ENCODE results near the gene HSD17B12.

Gene HSD17B12

DNA sequence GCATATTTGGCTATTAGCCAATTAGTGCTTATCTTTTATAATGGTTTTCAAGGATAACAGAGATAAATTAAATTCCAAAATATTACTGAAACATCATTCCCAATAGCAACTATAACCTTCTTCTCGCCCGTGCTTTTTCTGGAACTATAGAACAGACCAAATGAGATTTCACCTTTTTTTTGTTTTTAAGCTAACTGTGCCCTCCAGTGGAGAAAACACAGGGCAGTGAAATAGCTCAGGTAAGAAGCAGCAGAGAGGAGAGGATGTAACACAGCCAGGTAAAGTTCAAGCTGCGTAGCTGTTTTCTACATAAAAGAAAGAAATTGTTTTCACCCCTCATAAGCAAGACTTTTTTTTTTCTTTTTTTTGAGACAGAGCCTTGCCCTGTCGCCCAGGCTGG is 28.2 kb downstream of the HSD17B12 start:
- Histone ChIP-seq H3K4me3 (ENCODE audit: low read depth, low read length) (no peak overlapping the region), H3K9ac (ENCODE audit: low read depth, low read length) (no peak overlapping the region), H3K36me3 (ENCODE audit: control insufficient read depth, insufficient read depth, low read length) (no peaks in the 10 kb centered on the region), H3K27ac (ENCODE audit: low read depth, low read length) (no peak overlapping the region), H3K27me3 (ENCODE audit: control insufficient read depth, insufficient read depth, low read length) (no peaks in the 10 kb centered on the region), H3K4me1 (ENCODE audit: control insufficient read depth, insufficient read depth, low read length) (no peaks in the 10 kb centered on the region), H3K9me3 (ENCODE audit: control insufficient read depth, insufficient read depth, low read length) (no peaks in the 10 kb centered on the region)

DNA sequence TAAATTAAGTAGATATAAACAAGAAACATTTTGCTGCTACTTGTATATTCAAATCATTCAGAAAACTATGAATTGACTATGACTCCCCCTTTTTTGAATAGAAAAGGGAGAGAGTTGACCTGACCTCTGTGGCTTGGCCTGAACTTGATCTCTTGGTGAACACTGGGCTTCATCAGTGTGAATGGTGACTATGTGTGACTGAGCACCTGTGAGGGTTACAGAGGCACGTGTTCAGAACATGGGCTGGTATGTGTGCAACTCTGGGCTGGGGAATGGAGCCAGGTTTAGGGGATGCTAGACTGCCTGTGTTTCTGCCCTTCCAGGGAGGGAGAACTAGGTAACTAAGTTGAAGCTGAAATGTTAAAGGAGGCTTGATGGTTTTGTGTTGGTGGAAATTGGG is 29.2 kb downstream of the HSD17B12 start:
- H3K9me3 ChIP-seq (ENCODE audit: control insufficient read depth, insufficient read depth, low read length) = no peaks in the 10 kb centered on the region
- no peaks in the 10 kb centered on the region for H3K4me1 ChIP-seq (ENCODE audit: control insufficient read depth, insufficient read depth, low read length)
- no peak overlapping the region for H3K27ac ChIP-seq (ENCODE audit: low read depth, low read length)
- no peak overlapping the region for H3K9ac ChIP-seq (ENCODE audit: low read depth, low read length)
- H3K4me3 ChIP-seq (ENCODE audit: low read depth, low read length) = no peak overlapping the region
- H3K36me3 ChIP-seq (ENCODE audit: control insufficient read depth, insufficient read depth, low read length) = no peaks in the 10 kb centered on the region
- H3K27me3 ChIP-seq (ENCODE audit: control insufficient read depth, insufficient read depth, low read length) = no peaks in the 10 kb centered on the region

DNA sequence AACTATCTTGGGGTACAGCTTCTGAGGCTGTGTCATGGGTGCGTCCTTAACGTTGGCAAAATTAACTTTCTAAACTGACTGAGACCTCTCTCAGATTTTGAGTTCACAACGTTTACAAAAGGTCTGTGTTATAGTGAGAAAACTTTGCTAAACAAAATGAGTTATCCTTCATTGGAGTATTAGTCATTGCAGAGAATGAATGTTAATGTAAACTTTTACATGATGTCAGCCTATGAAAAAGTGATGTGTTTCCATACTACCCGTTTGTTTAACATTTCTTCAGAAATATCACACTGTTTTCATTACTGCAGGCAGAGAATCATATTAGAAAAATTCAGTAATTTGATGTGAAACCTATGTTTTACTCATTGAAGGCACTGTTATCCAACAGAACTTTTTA is 32.1 kb downstream of the HSD17B12 start:
- Histone ChIP-seq H3K27me3 (ENCODE audit: control insufficient read depth, insufficient read depth, low read length) (no peaks in the 10 kb centered on the region), H3K9ac (ENCODE audit: low read depth, low read length) (no peak overlapping the region), H3K4me3 (ENCODE audit: low read depth, low read length) (no peak overlapping the region), H3K36me3 (ENCODE audit: control insufficient read depth, insufficient read depth, low read length) (no peaks in the 10 kb centered on the region), H3K4me1 (ENCODE audit: control insufficient read depth, insufficient read depth, low read length) (no peaks in the 10 kb centered on the region), H3K27ac (ENCODE audit: low read depth, low read length) (no peak overlapping the region), H3K9me3 (ENCODE audit: control insufficient read depth, insufficient read depth, low read length) (no peaks in the 10 kb centered on the region)

DNA sequence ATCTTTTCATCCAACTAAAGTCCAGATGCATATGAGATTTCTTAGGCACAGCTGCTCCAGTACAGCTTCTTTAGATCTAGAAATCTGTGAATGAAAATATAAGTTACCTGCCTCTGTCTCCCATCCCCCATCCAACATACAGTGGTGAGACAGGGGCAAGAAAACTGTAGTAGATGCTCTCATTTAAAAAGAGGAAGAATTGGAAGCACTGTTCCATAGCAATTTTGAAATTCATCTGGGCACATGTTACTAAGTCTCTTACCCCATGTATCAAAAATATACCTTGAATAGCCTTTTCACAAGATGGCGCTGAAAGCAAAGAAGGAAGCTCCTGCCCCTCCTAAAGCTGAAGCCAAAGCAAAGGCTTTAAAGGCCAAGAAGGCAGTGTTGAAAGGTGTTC is 37.8 kb downstream of the HSD17B12 start:
- H3K27me3 ChIP-seq (ENCODE audit: control insufficient read depth, insufficient read depth, low read length) = no peaks in the 10 kb centered on the region
- no peak overlapping the region for H3K4me3 ChIP-seq (ENCODE audit: low read depth, low read length)
- no peaks in the 10 kb centered on the region for H3K9me3 ChIP-seq (ENCODE audit: control insufficient read depth, insufficient read depth, low read length)
- H3K27ac ChIP-seq (ENCODE audit: low read depth, low read length) = no peak overlapping the region
- H3K36me3 ChIP-seq (ENCODE audit: control insufficient read depth, insufficient read depth, low read length) = peaks cover 7% of the 10 kb centered on the region
- H3K4me1 ChIP-seq (ENCODE audit: control insufficient read depth, insufficient read depth, low read length) = no peaks in the 10 kb centered on the region
- H3K9ac ChIP-seq (ENCODE audit: low read depth, low read length) = no peak overlapping the region

DNA sequence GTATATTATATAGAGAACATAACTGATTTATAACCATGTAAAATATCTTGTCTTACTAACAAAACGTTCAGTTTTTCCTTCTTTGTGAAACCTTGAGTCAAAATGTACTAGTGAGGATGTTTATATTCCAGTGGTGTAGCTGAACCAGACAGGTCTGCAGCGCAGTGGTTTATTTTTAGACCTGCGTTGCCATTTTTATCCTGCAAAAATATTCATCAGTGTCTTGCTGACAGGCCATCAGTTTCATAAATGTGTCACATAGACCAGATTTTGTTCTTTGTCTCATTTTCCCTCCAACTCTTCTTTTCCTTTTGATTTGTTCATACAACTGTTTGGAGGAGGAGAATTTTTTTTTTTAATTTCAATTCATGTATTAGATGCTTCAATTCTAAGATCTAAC is 43.1 kb downstream of the HSD17B12 start:
- H3K27ac ChIP-seq (ENCODE audit: low read depth, low read length) = no peak overlapping the region

DNA sequence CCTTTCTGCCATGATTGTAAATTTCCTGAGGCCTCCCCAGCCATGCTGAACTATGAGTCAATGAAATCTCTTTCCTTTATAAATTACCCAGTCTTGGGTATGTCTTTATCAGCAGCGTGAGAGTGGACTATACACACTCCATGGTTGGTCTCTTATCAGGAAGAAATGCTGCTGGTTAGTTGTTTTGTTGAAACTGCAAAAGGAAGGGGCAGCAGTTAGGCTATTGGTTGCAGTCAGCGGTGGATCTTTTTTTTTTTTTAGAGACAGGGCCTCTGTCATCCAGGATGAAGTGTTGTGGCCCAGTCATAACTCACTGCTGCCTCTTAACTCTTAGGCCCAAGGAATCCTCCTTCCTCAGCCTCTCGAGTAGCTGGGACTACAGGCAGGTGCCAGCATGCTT is 51.7 kb downstream of the HSD17B12 start:
- H3K36me3 ChIP-seq (ENCODE audit: control insufficient read depth, insufficient read depth, low read length) = peaks cover 3% of the 10 kb centered on the region; the same call in 1 of the 2 replicates
- no peak overlapping the region for H3K9ac ChIP-seq (ENCODE audit: low read depth, low read length)
- no peak overlapping the region for H3K4me3 ChIP-seq (ENCODE audit: low read depth, low read length)
- H3K9me3 ChIP-seq (ENCODE audit: control insufficient read depth, insufficient read depth, low read length) = no peaks in the 10 kb centered on the region
- H3K27ac ChIP-seq (ENCODE audit: low read depth, low read length) = no peak overlapping the region
- peaks cover 19% of the 10 kb centered on the region for H3K4me1 ChIP-seq (ENCODE audit: control insufficient read depth, insufficient read depth, low read length)
- H3K27me3 ChIP-seq (ENCODE audit: control insufficient read depth, insufficient read depth, low read length) = no peaks in the 10 kb centered on the region

More for the DNA sequence above, 43.1 kb downstream of the HSD17B12 start:
- Histone ChIP-seq H3K9ac (ENCODE audit: low read depth, low read length) (no peak overlapping the region), H3K27me3 (ENCODE audit: control insufficient read depth, insufficient read depth, low read length) (no peaks in the 10 kb centered on the region), H3K4me1 (ENCODE audit: control insufficient read depth, insufficient read depth, low read length) (peaks cover 3% of the 10 kb centered on the region; the same call in 1 of the 2 replicates), H3K9me3 (ENCODE audit: control insufficient read depth, insufficient read depth, low read length) (no peaks in the 10 kb centered on the region), H3K36me3 (ENCODE audit: control insufficient read depth, insufficient read depth, low read length) (peaks cover 9% of the 10 kb centered on the region), H3K4me3 (ENCODE audit: low read depth, low read length) (no peak overlapping the region)

DNA sequence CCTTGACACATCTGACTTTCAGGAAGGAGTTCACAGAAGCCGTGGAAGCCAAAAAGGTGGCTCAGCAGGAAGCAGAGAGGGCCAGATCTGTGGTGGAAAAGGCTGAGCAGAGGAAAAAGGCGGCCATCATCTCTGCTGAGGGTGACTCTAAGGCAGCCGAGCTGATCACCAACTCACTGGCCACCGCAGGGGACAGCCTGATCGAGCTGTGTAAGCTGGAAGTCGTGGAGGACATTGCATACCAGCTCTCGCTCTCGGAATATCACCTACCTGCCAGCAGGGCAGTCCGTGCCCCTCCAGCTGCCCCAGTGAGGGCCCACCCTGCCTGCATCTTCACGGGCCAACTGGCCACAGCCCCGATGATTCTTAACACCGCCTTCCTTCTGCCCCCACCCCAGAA is 53.7 kb downstream of the HSD17B12 start:
- H3K27me3 ChIP-seq (ENCODE audit: control insufficient read depth, insufficient read depth, low read length) = no peaks in the 10 kb centered on the region
- no peaks in the 10 kb centered on the region for H3K9me3 ChIP-seq (ENCODE audit: control insufficient read depth, insufficient read depth, low read length)
- H3K4me3 ChIP-seq (ENCODE audit: low read depth, low read length) = no peak overlapping the region
- H3K27ac ChIP-seq (ENCODE audit: low read depth, low read length) = no peak overlapping the region
- peaks cover 27% of the 10 kb centered on the region for H3K4me1 ChIP-seq (ENCODE audit: control insufficient read depth, insufficient read depth, low read length)
- no peak overlapping the region for H3K9ac ChIP-seq (ENCODE audit: low read depth, low read length)
- H3K36me3 ChIP-seq (ENCODE audit: control insufficient read depth, insufficient read depth, low read length) = peaks cover 3% of the 10 kb centered on the region; the same call in 1 of the 2 replicates

DNA sequence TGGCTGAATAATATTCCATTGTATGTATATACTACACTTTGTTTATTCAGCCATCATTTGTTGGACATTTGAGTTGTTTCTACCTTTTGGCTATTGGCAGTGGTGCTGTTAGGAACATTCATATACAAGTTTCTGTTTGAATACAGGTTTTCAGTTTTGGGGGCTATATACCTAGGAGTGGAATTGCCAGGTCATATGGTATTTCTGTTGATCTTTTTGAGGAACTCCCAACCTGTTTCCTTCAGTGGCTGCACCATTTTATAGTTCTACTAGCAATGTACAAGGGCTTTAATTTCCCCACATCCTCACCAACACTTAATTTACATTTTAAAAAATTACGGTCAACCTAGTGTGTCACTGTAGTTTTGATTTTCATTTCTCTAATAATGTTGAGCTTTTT is 54.6 kb downstream of the HSD17B12 start:
- Histone ChIP-seq H3K4me1 (ENCODE audit: control insufficient read depth, insufficient read depth, low read length) (peaks cover 27% of the 10 kb centered on the region), H3K27ac (ENCODE audit: low read depth, low read length) (no peak overlapping the region), H3K27me3 (ENCODE audit: control insufficient read depth, insufficient read depth, low read length) (no peaks in the 10 kb centered on the region), H3K9ac (ENCODE audit: low read depth, low read length) (no peak overlapping the region), H3K4me3 (ENCODE audit: low read depth, low read length) (no peak overlapping the region), H3K36me3 (ENCODE audit: control insufficient read depth, insufficient read depth, low read length) (peaks cover 3% of the 10 kb centered on the region; the same call in 1 of the 2 replicates), H3K9me3 (ENCODE audit: control insufficient read depth, insufficient read depth, low read length) (no peaks in the 10 kb centered on the region)

DNA sequence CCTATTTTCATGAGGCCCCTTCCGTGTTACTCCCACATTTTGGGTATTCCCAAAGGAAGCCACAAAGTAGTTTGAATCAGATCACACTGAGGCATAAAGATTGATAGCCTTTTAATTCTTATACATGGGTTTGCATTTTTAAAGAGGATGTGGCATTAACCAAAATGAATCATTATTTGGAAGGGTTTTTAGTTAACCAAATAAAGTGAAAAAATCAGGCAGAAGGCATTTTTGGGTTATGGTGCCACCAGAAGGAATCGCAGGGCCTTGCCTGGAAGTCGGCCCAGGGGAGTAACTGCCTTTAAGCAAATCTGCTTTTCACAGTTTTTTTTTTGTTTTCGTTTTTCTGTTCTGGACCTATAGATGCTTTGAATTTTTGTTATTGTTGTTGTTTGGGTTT is 55.4 kb downstream of the HSD17B12 start:
- no peak overlapping the region for H3K27ac ChIP-seq (ENCODE audit: low read depth, low read length)

DNA sequence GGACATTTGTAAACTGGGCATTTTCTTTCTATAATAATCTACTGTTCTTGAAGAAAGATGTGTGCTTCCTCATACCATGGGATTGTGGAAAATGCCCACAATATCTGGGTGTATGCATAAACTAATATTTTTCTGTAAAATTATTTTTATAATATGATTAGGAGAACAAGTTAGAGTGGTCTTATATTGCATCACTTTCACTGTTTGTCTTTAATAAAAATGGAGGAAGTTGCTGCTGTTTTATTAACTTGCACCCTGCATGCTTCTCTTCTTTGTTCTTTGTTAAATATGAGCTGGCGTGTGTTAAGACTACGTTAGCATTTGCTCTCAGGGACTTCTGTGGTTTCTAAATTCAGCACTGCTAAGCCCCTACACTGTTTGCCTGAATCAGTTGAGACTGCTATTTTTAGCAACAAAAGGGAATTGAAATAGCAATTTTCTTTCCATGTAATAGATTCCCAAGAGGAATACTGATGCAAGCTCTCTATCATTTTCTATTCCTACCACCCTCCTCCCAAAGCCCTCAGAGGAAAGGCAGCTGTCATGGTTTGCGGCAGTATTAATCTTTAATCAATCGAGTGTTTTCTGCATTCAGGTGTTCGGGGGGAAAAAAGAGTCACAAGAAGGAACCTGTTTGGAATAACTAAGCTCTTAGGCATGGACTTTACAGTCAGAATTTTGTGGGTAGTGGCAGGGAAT is 56.1 kb downstream of the HSD17B12 start:
- H3K36me3 ChIP-seq (ENCODE audit: control insufficient read depth, insufficient read depth, low read length) = peaks cover 3% of the 10 kb centered on the region; the same call in 1 of the 2 replicates
- H3K4me3 ChIP-seq (ENCODE audit: low read depth, low read length) = no peak overlapping the region
- H3K4me1 ChIP-seq (ENCODE audit: control insufficient read depth, insufficient read depth, low read length) = peaks cover 27% of the 10 kb centered on the region
- no peak overlapping the region for H3K27ac ChIP-seq (ENCODE audit: low read depth, low read length)
- H3K9me3 ChIP-seq (ENCODE audit: control insufficient read depth, insufficient read depth, low read length) = no peaks in the 10 kb centered on the region
- H3K27me3 ChIP-seq (ENCODE audit: control insufficient read depth, insufficient read depth, low read length) = no peaks in the 10 kb centered on the region
- no peak overlapping the region for H3K9ac ChIP-seq (ENCODE audit: low read depth, low read length)

More for the DNA sequence above, 55.4 kb downstream of the HSD17B12 start:
- Histone ChIP-seq H3K4me1 (ENCODE audit: control insufficient read depth, insufficient read depth, low read length) (peaks cover 27% of the 10 kb centered on the region), H3K9me3 (ENCODE audit: control insufficient read depth, insufficient read depth, low read length) (no peaks in the 10 kb centered on the region), H3K4me3 (ENCODE audit: low read depth, low read length) (no peak overlapping the region), H3K27me3 (ENCODE audit: control insufficient read depth, insufficient read depth, low read length) (no peaks in the 10 kb centered on the region), H3K9ac (ENCODE audit: low read depth, low read length) (no peak overlapping the region), H3K36me3 (ENCODE audit: control insufficient read depth, insufficient read depth, low read length) (peaks cover 3% of the 10 kb centered on the region; the same call in 1 of the 2 replicates)

DNA sequence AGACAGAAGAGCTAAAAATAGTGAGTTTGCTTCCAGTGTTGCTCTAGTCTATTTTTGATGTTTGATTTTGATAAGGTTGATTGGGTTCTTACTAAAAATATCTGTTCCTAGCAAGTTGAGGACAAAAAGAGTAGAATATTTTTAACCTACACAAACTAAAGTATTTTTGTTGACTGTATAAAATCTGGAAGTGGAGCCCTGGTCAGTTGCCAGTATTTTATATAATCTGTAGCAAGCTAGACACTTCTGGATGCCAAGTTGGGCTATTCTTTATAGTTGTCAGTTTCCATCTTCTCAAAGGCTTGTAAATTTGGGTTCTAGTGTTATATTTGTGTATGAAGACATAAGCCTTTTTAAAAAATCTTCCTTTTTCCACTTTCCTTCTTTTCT is 56.7 kb downstream of the HSD17B12 start:
- H3K36me3 ChIP-seq (ENCODE audit: control insufficient read depth, insufficient read depth, low read length) = peaks cover 3% of the 10 kb centered on the region; the same call in 1 of the 2 replicates
- peaks cover 27% of the 10 kb centered on the region for H3K4me1 ChIP-seq (ENCODE audit: control insufficient read depth, insufficient read depth, low read length)
- H3K9me3 ChIP-seq (ENCODE audit: control insufficient read depth, insufficient read depth, low read length) = no peaks in the 10 kb centered on the region
- no peak overlapping the region for H3K9ac ChIP-seq (ENCODE audit: low read depth, low read length)
- no peak overlapping the region for H3K27ac ChIP-seq (ENCODE audit: low read depth, low read length)
- H3K27me3 ChIP-seq (ENCODE audit: control insufficient read depth, insufficient read depth, low read length) = no peaks in the 10 kb centered on the region
- H3K4me3 ChIP-seq (ENCODE audit: low read depth, low read length) = no peak overlapping the region

All from HUES48 (cell line).